ENCODE measurements around the gene HSD11B2.

DNA sequence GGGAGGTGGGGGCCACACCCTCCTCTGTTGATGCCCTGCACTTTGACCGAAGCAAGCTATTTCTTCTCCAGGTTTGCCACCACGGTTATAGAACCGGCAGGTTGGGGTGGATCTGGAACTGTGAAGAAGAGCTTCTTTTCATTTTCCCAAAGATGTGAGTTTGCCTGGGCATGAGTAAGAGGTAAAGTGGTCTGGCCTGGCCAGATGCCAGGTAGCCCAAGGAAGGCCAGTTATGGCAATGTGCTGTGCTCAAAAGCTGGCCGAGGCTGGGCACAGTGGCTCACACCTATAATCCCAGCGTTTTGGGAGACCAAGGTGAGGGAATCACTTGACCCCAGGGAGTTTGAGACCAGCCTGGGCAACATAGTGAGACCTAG, 31.3 kb downstream of the HSD11B2 start:
- TF ChIP-seq TAF1 (conservative IDR thresholded peaks at IDR 0.05), result no peak
- no peak for TF ChIP-seq CTCF (IDR thresholded peaks at IDR 0.05; ENCODE audit: low read depth, low read length, missing input control)
- no peak for TF ChIP-seq NR2F2 (IDR thresholded peaks at IDR 0.05)
- no peak for TF ChIP-seq YY1 (IDR thresholded peaks at IDR 0.05)
- TF ChIP-seq, protein P1, sequence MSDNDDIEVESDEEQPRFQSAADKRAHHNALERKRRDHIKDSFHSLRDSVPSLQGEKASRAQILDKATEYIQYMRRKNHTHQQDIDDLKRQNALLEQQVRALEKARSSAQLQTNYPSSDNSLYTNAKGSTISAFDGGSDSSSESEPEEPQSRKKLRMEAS (IDR thresholded peaks at IDR 0.05), result no peak
- no peak for TF ChIP-seq JUND (IDR thresholded peaks at IDR 0.05)
